ENCODE results near the gene ZFYVE21.

- no peak for TF ChIP-seq CTCF (IDR thresholded peaks at IDR 0.05; ENCODE audit: insufficient read depth, low read length)
- no peak for TF ChIP-seq POLR2AphosphoS5 (IDR thresholded peaks at IDR 0.05; ENCODE audit: low read depth)
- TF ChIP-seq GABPA (IDR thresholded peaks at IDR 0.05; ENCODE audit: low read depth): no peak
- no peak for TF ChIP-seq REST (IDR thresholded peaks at IDR 0.05; ENCODE audit: insufficient replicate concordance, low read depth)
Observed at GRCh38 chr14:103702497-103703432, 12.8 kb upstream of the ZFYVE21 start.

Measured in HL-60 (cell line).